SK-N-SH (cell line): ENCODE data around the gene CHST12. TPM values are rescaled to one million over a fixed set of nuclear protein-coding genes. Genes with fewer than 3 reads are reported as not detected.
A peak's percentile ranks its signal among the peaks of the same experiment; 100 is the strongest.

Experiments
- CTCF ChIA-PET: fragments of 300-600, 350-600 bp; formaldehyde crosslinking; extraction: SDS; loops from one replicate; lab custom pipeline; 2021; lab: Yijun Ruan, JAX
- POLR2A ChIA-PET: fragments of 350-600 bp; sonication (Branson Sonifier 250); formaldehyde crosslinking; extraction: SDS; loops from one replicate; lab custom pipeline; 2020; ENCODE audit warnings: antibody characterized with exemption, inconsistent platforms; lab: Yijun Ruan, JAX
- DNase-seq: peaks from one replicate; pipeline ENCODE4 v3.0.0; 2012
- H2AFZ ChIP-seq: fragments of 200-600 bp; sonication (generic); 2 replicates; pipeline ENCODE4 v1.8.1; 2016; ENCODE audit warnings: antibody characterized with exemption, mild to moderate bottlenecking, low read depth
- H3F3A ChIP-seq: fragments of 200-600 bp; sonication (generic); replicated peaks from 2 replicates; pipeline ENCODE3; 2016; ENCODE audit warnings: antibody characterized with exemption, mild to moderate bottlenecking; ENCODE audit not compliant: insufficient read depth
- H3K27ac ChIP-seq, 2 experiments: fragments of 200-500 bp in 1 of 2; fragments of 200-600 bp in 1 of 2; sonication (Bioruptor generic) in 1 of 2; sonication (generic), shearing (Covaris generic) in 1 of 2; 2 replicates each; pipeline versions ENCODE4 v1.5.1 to v1.6.1; 2014 to 2016; ENCODE audit warnings: low read depth in 2 of 2, inconsistent platforms in 1 of 2, low read length in 1 of 2, mild to moderate bottlenecking in 1 of 2, mixed read lengths in 1 of 2
- H3K27me3 ChIP-seq: fragments of 200-600 bp; sonication (generic), shearing (Covaris generic); 2 replicates; pipeline ENCODE4 v1.6.1; 2016; ENCODE audit warnings: mixed run types; ENCODE audit not compliant: insufficient read depth
- H3K36me3 ChIP-seq, 2 experiments: fragments of 200-500 bp in 1 of 2; fragments of 200-600 bp in 1 of 2; sonication (Bioruptor generic) in 1 of 2; sonication (generic) in 1 of 2; replicated peaks in 1 of 2; 2 replicates each; pipeline versions ENCODE3 to v1.5.1; 2014 to 2016; ENCODE audit warnings: low read length in 1 of 2, mild to moderate bottlenecking in 1 of 2; ENCODE audit not compliant: insufficient read depth in 2 of 2, control insufficient read depth in 1 of 2
- H3K4me1 ChIP-seq, 2 experiments: fragments of 200-500 bp in 1 of 2; fragments of 200-600 bp in 1 of 2; sonication (Bioruptor generic) in 1 of 2; sonication (generic), shearing (Covaris generic) in 1 of 2; 2 replicates each; pipeline versions ENCODE4 v1.5.1 to v1.6.1; 2014 to 2016; ENCODE audit warnings: low read depth in 1 of 2, low read length in 1 of 2, mixed run types in 1 of 2; ENCODE audit not compliant: insufficient read depth in 2 of 2, control insufficient read depth in 1 of 2
- H3K4me2 ChIP-seq: fragments of 200-600 bp; sonication (generic), shearing (Covaris generic); 2 replicates; pipeline ENCODE4 v1.6.1; 2017; ENCODE audit warnings: mixed run types
- H3K4me3 ChIP-seq, 2 experiments: fragments of 200-500 bp in 1 of 2; fragments of 200-600 bp in 1 of 2; sonication (Bioruptor generic) in 1 of 2; sonication (generic), shearing (Covaris generic) in 1 of 2; 2 replicates each; pipeline versions ENCODE4 v1.5.1 to v1.8.1; 2014 to 2016; ENCODE audit warnings: low read depth in 2 of 2, inconsistent platforms in 1 of 2, low read length in 1 of 2, mild to moderate bottlenecking in 1 of 2, mixed read lengths in 1 of 2, moderate library complexity in 1 of 2
- H3K79me2 ChIP-seq: fragments of 200-600 bp; sonication (generic); 2 replicates; pipeline ENCODE4 v1.8.1; 2017; ENCODE audit warnings: mild to moderate bottlenecking; ENCODE audit not compliant: insufficient read depth
- H3K9ac ChIP-seq: fragments of 200-600 bp; sonication (generic); 2 replicates; pipeline ENCODE4 v1.6.1; 2017; ENCODE audit warnings: mixed run types
- H3K9me2 ChIP-seq: fragments of 200-600 bp; sonication (generic); 2 replicates; pipeline ENCODE4 v1.6.1; 2017; ENCODE audit warnings: mixed run types
- H3K9me3 ChIP-seq: fragments of 200-600 bp; sonication (generic); 2 replicates; pipeline ENCODE4 v1.6.1; 2017; ENCODE audit warnings: mixed run types, mild to moderate bottlenecking, moderate library complexity
- H4K20me1 ChIP-seq: fragments of 200-600 bp; sonication (generic); 2 replicates; pipeline ENCODE4 v1.6.1; 2017; ENCODE audit warnings: mild to moderate bottlenecking, mixed run types; ENCODE audit not compliant: insufficient read depth
- NFIC ChIP-seq: IDR thresholded peaks from 2 replicates; pipeline ENCODE4 v1.4.0; 2012; ENCODE audit warnings: borderline replicate concordance
- NRF1 ChIP-seq: IDR thresholded peaks from 2 replicates; pipeline ENCODE4 v1.6.1; 2012; ENCODE audit warnings: low read depth, mild to moderate bottlenecking, low read length
- SMC3 ChIP-seq: IDR thresholded peaks from 2 replicates; pipeline ENCODE4 v1.6.1; 2012; ENCODE audit warnings: low read depth, low read length, improper control_type of control experiment
- WGBS: methylation state at CpG from one replicate; pipeline ENCODE4 v1.1.6; 2017; ENCODE audit warnings: low lambda C conversion rate; 5-methylcytosine and 5-hydroxymethylcytosine counted together
- polyA plus RNA-seq, 3 experiments: library from polyadenylated mRNA; depleted of rRNA; stranded (reverse); fragments of >200 nt; gene quantifications; 2 replicates each; pipeline ENCODE4 v1.2.3, GENCODE V29; 2012
- TF ChIP-seq, protein P1 (sequence below): IDR thresholded peaks from 2 replicates; pipeline ENCODE4; 2012
- TF ChIP-seq, protein P2 (sequence below): fragments of 150-350 bp; IDR thresholded peaks from 2 replicates; pipeline ENCODE4 v1.6.1; 2016; ENCODE audit warnings: mild to moderate bottlenecking, low read depth, low read length

The CHST12 gene
- polyA plus RNA-seq, 1 of the 3 experiments (the other 2 are of a cell fraction): 32.7 TPM

DNA sequence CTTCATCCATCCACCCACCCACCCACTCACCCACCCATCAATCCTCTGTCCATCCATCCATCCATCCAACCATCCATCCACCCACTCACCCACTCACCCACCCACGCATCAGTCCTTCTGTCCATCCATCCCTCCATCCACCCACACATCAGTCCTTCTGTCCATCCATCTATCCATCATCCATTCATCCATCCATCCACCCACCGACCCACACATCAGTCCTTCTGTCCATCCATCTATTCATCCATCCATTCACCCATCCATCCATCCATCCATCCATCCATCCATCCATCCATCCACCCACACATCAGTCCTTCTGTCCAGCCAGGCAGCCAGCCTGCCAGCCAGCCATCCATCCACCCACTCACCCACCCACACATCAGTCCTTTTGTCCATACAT is 88.6 kb downstream of the CHST12 start:
- WGBS: 89% methylated on average over 2 of the region's 2 CpGs
- no peak overlapping the region for H3K27ac ChIP-seq
- no peaks in the 10 kb centered on the region for H3K9me2 ChIP-seq
- H3K79me2 ChIP-seq: no peaks in the 10 kb centered on the region
- ChIA-PET POLR2A (interaction anchor here (1.4 kb wide), 1 partner anchor 12 kb away, joined by 3 read pairs; no protein-coding TSS in a partner anchor), CTCF (interaction anchor here (1.1 to 1.6 kb wide), 2 partner anchors 14 to 178 kb away, joined by 3 to 8 read pairs; no protein-coding TSS in a partner anchor)
- no peak overlapping the region for H2AFZ ChIP-seq
- no peaks in the 10 kb centered on the region for H3F3A ChIP-seq
- no peaks in the 10 kb centered on the region for H3K27me3 ChIP-seq
- no peaks in the 10 kb centered on the region for H4K20me1 ChIP-seq
- TF ChIP-seq NFIC: no peak
- H3K36me3 ChIP-seq: no peaks in the 10 kb centered on the region
- DNase-seq: no peak
- H3K4me1 ChIP-seq: peaks cover 10 to 26% of the 10 kb centered on the region in 2 experiments; a peak in 2 of 4 replicates
- no peak overlapping the region for H3K4me3 ChIP-seq
- H3K4me2 ChIP-seq: no peak overlapping the region
- H3K9me3 ChIP-seq: no peaks in the 10 kb centered on the region
- H3K9ac ChIP-seq: no peak overlapping the region

DNA sequence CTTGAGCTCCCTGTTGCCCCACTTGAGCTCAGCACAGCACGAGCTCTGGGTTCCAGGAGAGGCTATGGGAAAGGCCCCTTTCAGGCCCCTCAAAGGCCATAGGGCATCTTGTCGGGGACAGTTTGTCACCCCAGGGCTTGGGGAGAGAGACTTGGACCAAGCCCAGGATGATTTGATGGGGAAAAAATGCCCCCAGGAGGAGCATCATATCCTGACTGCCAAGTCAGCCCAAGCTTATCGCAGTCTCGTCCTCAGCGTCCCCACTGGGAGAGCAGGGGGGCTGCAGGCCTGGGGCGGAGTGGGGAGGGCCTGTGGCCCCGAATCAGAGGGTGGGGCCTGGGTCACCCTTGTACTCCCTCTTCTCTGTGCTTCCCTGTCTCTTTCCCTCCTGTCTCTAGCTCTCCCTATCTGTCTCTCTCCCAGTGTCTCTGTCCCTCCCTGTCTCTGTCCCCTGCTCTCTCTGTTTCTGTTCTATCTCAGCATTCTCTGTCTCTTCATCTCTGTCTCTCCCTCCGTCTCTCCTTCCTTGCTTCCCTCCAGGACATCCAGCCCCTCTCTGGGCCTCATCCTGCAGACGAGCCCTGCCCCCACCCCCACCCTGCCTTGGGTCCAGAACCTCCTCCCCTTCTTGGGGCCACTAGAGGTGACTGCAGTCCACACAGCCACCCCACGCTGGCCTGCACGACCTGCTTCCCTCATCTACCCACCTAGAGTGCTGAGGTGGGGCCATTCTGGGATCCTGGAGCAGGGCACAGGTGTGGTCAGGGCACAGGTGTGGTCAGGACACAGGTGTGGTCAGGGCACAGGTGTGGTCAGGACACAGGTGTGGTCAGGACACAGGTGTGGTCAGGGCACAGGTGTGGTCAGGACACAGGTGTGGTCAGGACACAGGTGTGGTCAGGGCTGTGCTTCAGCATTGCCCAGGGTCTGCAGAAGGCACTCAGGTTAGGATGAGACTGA is 90.1 kb downstream of the CHST12 start:
- no peaks in the 10 kb centered on the region for H3K9me2 ChIP-seq
- H3F3A ChIP-seq: no peaks in the 10 kb centered on the region
- H3K9ac ChIP-seq: no peak overlapping the region
- 38% methylated on average over 11 of the region's 11 CpGs for WGBS
- H3K4me2 ChIP-seq: peak overlapping the region; percentile 40; the same call in 1 of the 2 replicates
- CTCF ChIA-PET: interaction anchor here (0.6 to 1.6 kb wide), 6 partner anchors 15 to 177 kb away, joined by 3 to 8 read pairs (median 3); no protein-coding TSS in a partner anchor
- TF ChIP-seq SMC3 (no peak), NRF1 (no peak)
- TF ChIP-seq, protein P1, sequence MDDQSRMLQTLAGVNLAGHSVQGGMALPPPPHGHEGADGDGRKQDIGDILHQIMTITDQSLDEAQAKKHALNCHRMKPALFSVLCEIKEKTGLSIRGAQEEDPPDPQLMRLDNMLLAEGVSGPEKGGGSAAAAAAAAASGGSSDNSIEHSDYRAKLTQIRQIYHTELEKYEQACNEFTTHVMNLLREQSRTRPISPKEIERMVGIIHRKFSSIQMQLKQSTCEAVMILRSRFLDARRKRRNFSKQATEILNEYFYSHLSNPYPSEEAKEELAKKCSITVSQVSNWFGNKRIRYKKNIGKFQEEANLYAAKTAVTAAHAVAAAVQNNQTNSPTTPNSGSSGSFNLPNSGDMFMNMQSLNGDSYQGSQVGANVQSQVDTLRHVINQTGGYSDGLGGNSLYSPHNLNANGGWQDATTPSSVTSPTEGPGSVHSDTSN: no peak
- TF ChIP-seq, protein P2, sequence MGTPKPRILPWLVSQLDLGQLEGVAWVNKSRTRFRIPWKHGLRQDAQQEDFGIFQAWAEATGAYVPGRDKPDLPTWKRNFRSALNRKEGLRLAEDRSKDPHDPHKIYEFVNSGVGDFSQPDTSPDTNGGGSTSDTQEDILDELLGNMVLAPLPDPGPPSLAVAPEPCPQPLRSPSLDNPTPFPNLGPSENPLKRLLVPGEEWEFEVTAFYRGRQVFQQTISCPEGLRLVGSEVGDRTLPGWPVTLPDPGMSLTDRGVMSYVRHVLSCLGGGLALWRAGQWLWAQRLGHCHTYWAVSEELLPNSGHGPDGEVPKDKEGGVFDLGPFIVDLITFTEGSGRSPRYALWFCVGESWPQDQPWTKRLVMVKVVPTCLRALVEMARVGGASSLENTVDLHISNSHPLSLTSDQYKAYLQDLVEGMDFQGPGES: no peak
- TF ChIP-seq, all 33 proteins: peak for 0
- no peaks in the 10 kb centered on the region for H4K20me1 ChIP-seq
- POLR2A ChIA-PET: interaction anchor here (0.8 to 1.4 kb wide), 2 partner anchors 13 to 25 kb away, joined by 3 read pairs; no protein-coding TSS in a partner anchor
- H3K4me3 ChIP-seq: no peak overlapping the region
- no peaks in the 10 kb centered on the region for H3K27me3 ChIP-seq
- DNase-seq: no peak
- no peaks in the 10 kb centered on the region for H3K79me2 ChIP-seq
- no peaks in the 10 kb centered on the region for H3K9me3 ChIP-seq
- H3K4me1 ChIP-seq: peaks cover 10 to 26% of the 10 kb centered on the region in 2 experiments; a peak in 2 of 4 replicates
- H3K36me3 ChIP-seq: no peaks in the 10 kb centered on the region
- H2AFZ ChIP-seq: no peak overlapping the region; the same call in 1 of the 2 replicates
- no peak overlapping the region for H3K27ac ChIP-seq
